HCT116 (cell line): ENCODE results near the gene SF3B5. TPM values are rescaled to one million over a fixed set of nuclear protein-coding genes. Genes with fewer than 3 reads are reported as not detected.

Experiments used
- ATAC-seq: fragments of 200-7000 bp; cut with Tn5 transposase; 2 replicates; pipeline ENCODE4 v1.9.1; 2020; ENCODE audit warnings: mild to moderate bottlenecking, moderate library complexity
- BruUV-seq: library from RNA; stranded (reverse); fragments of 400-500 nt; replicated peaks from 2 replicates; lab custom pipeline; 2021; lab: Mats Ljungman, UMichigan
- CTCF ChIA-PET: fragments of 300-600 bp; sonication (Branson Sonifier 250); formaldehyde crosslinking; loops from one replicate; lab custom pipeline; 2021; ENCODE audit warnings: antibody characterized with exemption; lab: Charles Lee
- POLR2A ChIA-PET: fragments of 300-600, 350-600 bp; sonication (Branson Sonifier 250); formaldehyde crosslinking; loops from one replicate; lab custom pipeline; 2021; ENCODE audit warnings: antibody characterized with exemption; lab: Charles Lee
- RAD21 ChIA-PET, 2 experiments: fragments of 300-600 bp; sonication (Branson Sonifier 250); formaldehyde crosslinking; loops; one replicate each; lab custom pipeline; 2023; ENCODE audit warnings: low total read pairs in 2 of 2; ENCODE audit not compliant: uncharacterized antibody in 2 of 2, unreplicated experiment in 2 of 2, low non-redundant PET in 1 of 2; lab: Charles Lee
- DNase-seq: peaks from one replicate; pipeline ENCODE4 v3.0.0-alpha.2; 2010; ENCODE audit warnings: low read depth, low spot score
- H2AFZ ChIP-seq: fragments of 200-600 bp; shearing (Covaris generic), sonication (generic); 2 replicates; pipeline ENCODE4 v1.6.1; 2017; ENCODE audit warnings: low read depth, mixed run types, mixed read lengths, antibody characterized with exemption, low read length; ENCODE audit not compliant: poor library complexity, severe bottlenecking
- H3K27ac ChIP-seq: 2 replicates; pipeline ENCODE4 v1.5.1; 2012; ENCODE audit warnings: low read depth, low read length
- H3K27me3 ChIP-seq: fragments of 200-600 bp; sonication (generic); 2 replicates; pipeline ENCODE4 v1.6.1; 2016; ENCODE audit warnings: mixed run types, low read length, mixed read lengths; ENCODE audit not compliant: insufficient read depth
- H3K36me3 ChIP-seq, 2 experiments: fragments of 200-500 bp in 1 of 2; fragments of 200-600 bp in 1 of 2; sonication (Bioruptor generic) in 1 of 2; sonication (generic) in 1 of 2; 2 replicates each; pipeline versions ENCODE4 v1.5.1 to v1.6.1; 2014 to 2016; ENCODE audit warnings: low read length in 2 of 2, inconsistent platforms in 1 of 2, mixed read lengths in 1 of 2, mixed run types in 1 of 2; ENCODE audit not compliant: insufficient read depth in 2 of 2, control insufficient read depth in 1 of 2
- H3K4me1 ChIP-seq, 2 experiments: fragments of 200-600 bp in 1 of 2; sonication (generic) in 1 of 2; 2 replicates each; pipeline versions ENCODE4 v1.5.1 to v1.6.1; 2012 to 2017; ENCODE audit warnings: low read length in 2 of 2, inconsistent platforms in 1 of 2, mild to moderate bottlenecking in 1 of 2, mixed read lengths in 1 of 2, mixed run types in 1 of 2, moderate library complexity in 1 of 2; ENCODE audit not compliant: insufficient read depth in 2 of 2, control insufficient read depth in 1 of 2
- H3K4me2 ChIP-seq: fragments of 200-600 bp; sonication (generic); 2 replicates; pipeline ENCODE4 v1.6.1; 2017; ENCODE audit warnings: mixed run types, low read length, mixed read lengths
- H3K4me3 ChIP-seq, 2 experiments: fragments of 200-600 bp in 1 of 2; sonication (generic) in 1 of 2; replicated peaks in 1 of 2; 2 replicates each; pipeline ENCODE4 v1.5.1; 2011 to 2016; ENCODE audit warnings: low read length in 2 of 2, control low read depth in 1 of 2, low read depth in 1 of 2, mild to moderate bottlenecking in 1 of 2, mixed read lengths in 1 of 2, mixed run types in 1 of 2
- H3K79me2 ChIP-seq: fragments of 200-600 bp; sonication (generic); 2 replicates; pipeline ENCODE4 v1.6.1; 2017; ENCODE audit warnings: mild to moderate bottlenecking, mixed run types, low read length, moderate library complexity, mixed read lengths; ENCODE audit not compliant: insufficient read depth
- H3K9ac ChIP-seq: fragments of 200-600 bp; sonication (generic); 2 replicates; pipeline ENCODE4 v1.6.1; 2016; ENCODE audit warnings: low read length, mixed read lengths
- H3K9me2 ChIP-seq: fragments of 200-600 bp; sonication (generic), shearing (Covaris generic); 2 replicates; pipeline ENCODE4 v1.6.1; 2017; ENCODE audit warnings: mixed run types, mild to moderate bottlenecking, moderate library complexity; ENCODE audit not compliant: insufficient read depth
- H3K9me3 ChIP-seq, 2 experiments: fragments of 200-500 bp in 1 of 2; fragments of 200-600 bp in 1 of 2; sonication (Bioruptor generic) in 1 of 2; sonication (generic) in 1 of 2; 2 replicates each; pipeline ENCODE4 v1.6.1; 2014 to 2017; ENCODE audit warnings: low read length in 2 of 2, mixed read lengths in 2 of 2, inconsistent platforms in 1 of 2, low read depth in 1 of 2, mild to moderate bottlenecking in 1 of 2, mixed run types in 1 of 2, moderate library complexity in 1 of 2; ENCODE audit not compliant: control insufficient read depth in 1 of 2, insufficient read depth in 1 of 2
- H4K20me1 ChIP-seq: fragments of 200-600 bp; sonication (generic), shearing (Covaris generic); 2 replicates; pipeline ENCODE4 v1.6.1; 2017; ENCODE audit warnings: mixed run types, mild to moderate bottlenecking, moderate library complexity; ENCODE audit not compliant: insufficient read depth
- ATF3 ChIP-seq: IDR thresholded peaks from 2 replicates; pipeline ENCODE4 v1.6.1; 2012
- CBX3 ChIP-seq: IDR thresholded peaks from 2 replicates; pipeline ENCODE4 v1.6.1; 2012; ENCODE audit warnings: low read depth
- CEBPB ChIP-seq: IDR thresholded peaks from 2 replicates; pipeline ENCODE4 v1.6.1; 2012; ENCODE audit warnings: low read depth
- EGR1 ChIP-seq: IDR thresholded peaks from 2 replicates; pipeline ENCODE4 v1.6.1; 2012; ENCODE audit warnings: low read depth
- ELF1 ChIP-seq: IDR thresholded peaks from 2 replicates; pipeline ENCODE4 v1.6.1; 2012; ENCODE audit warnings: low read depth, borderline replicate concordance
- EZH2 ChIP-seq: fragments of 200-600 bp; sonication (generic); IDR thresholded peaks from 2 replicates; pipeline ENCODE4 v1.6.1; 2017; ENCODE audit warnings: antibody characterized with exemption, mixed run types
- EZH2phosphoT487 ChIP-seq: fragments of 200-600 bp; IDR thresholded peaks from 2 replicates; pipeline ENCODE4 v1.6.1; 2018; ENCODE audit warnings: antibody characterized with exemption, borderline replicate concordance
- FOSL1 ChIP-seq: IDR thresholded peaks from 2 replicates; pipeline ENCODE4 v1.6.1; 2012; ENCODE audit warnings: low read depth
- JUND ChIP-seq: IDR thresholded peaks from 2 replicates; pipeline ENCODE4 v1.6.1; 2012
- POLR2A ChIP-seq: IDR thresholded peaks from 2 replicates; pipeline ENCODE4 v1.7.0; 2011; ENCODE audit warnings: borderline replicate concordance; ENCODE audit not compliant: insufficient read depth, insufficient read length; ENCODE audit errors: extremely low read depth
- POLR2AphosphoS5 ChIP-seq: IDR thresholded peaks from 2 replicates; pipeline ENCODE4 v1.6.1; 2011; ENCODE audit warnings: mild to moderate bottlenecking, low read depth, low read length, moderate library complexity
- RAD21 ChIP-seq: IDR thresholded peaks from 2 replicates; pipeline ENCODE4 v1.6.1; 2012; ENCODE audit warnings: low read depth, mild to moderate bottlenecking
- SIN3A ChIP-seq: IDR thresholded peaks from 2 replicates; pipeline ENCODE4 v1.6.1; 2012; ENCODE audit warnings: low read depth
- SP1 ChIP-seq: IDR thresholded peaks from 2 replicates; pipeline ENCODE4 v1.6.1; 2012; ENCODE audit warnings: low read depth
- SRF ChIP-seq: IDR thresholded peaks from 2 replicates; pipeline ENCODE4 v1.6.1; 2012; ENCODE audit warnings: low read depth
- YY1 ChIP-seq: IDR thresholded peaks from 2 replicates; pipeline ENCODE4 v1.6.1; 2011; ENCODE audit warnings: low read length, low read depth, moderate library complexity, mild to moderate bottlenecking; ENCODE audit not compliant: insufficient replicate concordance; ENCODE audit errors: extremely low read depth
- ZBTB33 ChIP-seq: IDR thresholded peaks from 2 replicates; pipeline ENCODE4 v1.6.1; 2011; ENCODE audit warnings: mild to moderate bottlenecking, low read length, moderate library complexity; ENCODE audit not compliant: insufficient replicate concordance; ENCODE audit errors: extremely low read depth
- ZFX ChIP-seq: fragments of 450-650 bp; IDR thresholded peaks from 2 replicates; pipeline ENCODE4 v1.6.1; 2017
- ZNF274 ChIP-seq: fragments of 200-500 bp; sonication (Bioruptor generic); IDR thresholded peaks from 2 replicates; pipeline ENCODE4 v1.6.1; 2014; ENCODE audit warnings: mild to moderate bottlenecking, low read depth, low read length, inconsistent platforms
- intact Hi-C: fragments of 100-400 bp; cut with micrococcal nuclease; formaldehyde crosslinking; loops from 2 replicates; pipeline ENCODE4 v1.10.0; 2022
- total RNA-seq: library from RNA; stranded (reverse); gene quantifications from one replicate; pipeline ENCODE4 v1.2.1, GENCODE V29; 2021; ENCODE audit not compliant: unreplicated experiment
- TF ChIP-seq, protein P1 (sequence below), 3 experiments: fragments of 200-600 bp in 1 of 3; sonication (generic) in 1 of 3; IDR thresholded peaks in 2 of 3; conservative IDR thresholded peaks in 1 of 3; 2 replicates each; pipeline ENCODE4 v1.5.1; 2012 to 2017; ENCODE audit warnings: low read depth in 2 of 3, low read length in 2 of 3, antibody characterized with exemption in 1 of 3, borderline replicate concordance in 1 of 3, control low read depth in 1 of 3, mild to moderate bottlenecking in 1 of 3, mixed read lengths in 1 of 3, mixed run types in 1 of 3, moderate library complexity in 1 of 3; ENCODE audit not compliant: insufficient read depth in 1 of 3

SF3B5 gene
- total RNA-seq, 1 experiment from 2014 or later = 173 TPM

DNA sequence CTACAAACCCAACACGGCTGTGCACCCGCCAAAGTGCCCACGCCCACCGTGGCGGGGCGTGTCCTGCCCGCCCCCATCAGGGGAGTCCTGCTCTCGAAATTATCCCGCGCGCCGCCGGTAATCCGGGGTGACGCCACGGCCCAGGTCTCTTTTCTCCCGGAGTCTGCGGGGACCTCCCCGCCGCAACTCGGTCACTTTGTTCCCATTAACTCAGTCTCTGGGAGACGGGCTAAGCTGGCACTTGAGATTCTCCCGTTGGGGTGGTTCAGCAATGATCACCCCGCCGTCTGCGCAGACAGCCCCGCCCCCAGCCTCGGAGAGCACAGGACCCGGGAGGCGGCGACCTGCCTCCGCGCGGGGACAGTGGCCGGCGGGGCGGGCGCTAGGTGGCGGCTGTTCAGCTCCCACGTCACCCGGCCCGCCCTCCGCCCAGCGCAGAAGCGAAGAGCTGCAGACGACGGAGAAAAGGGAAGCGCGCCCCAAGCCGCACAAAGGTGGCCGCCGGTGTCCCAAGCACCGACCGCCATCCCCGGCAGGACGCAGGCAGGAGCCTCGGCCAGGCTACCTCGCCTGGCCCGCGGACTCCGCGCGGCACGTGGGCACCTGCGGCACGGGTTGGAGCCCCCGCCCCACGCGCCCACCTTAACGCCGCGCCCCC lies 31.5 kb downstream of the SF3B5 start (continued):
- TF ChIP-seq POLR2AphosphoS5 (peak; percentile 76), POLR2A (no peak), CEBPB (no peak), EZH2 (no peak)
- TF ChIP-seq, all 23 proteins: peak for 5

DNA sequence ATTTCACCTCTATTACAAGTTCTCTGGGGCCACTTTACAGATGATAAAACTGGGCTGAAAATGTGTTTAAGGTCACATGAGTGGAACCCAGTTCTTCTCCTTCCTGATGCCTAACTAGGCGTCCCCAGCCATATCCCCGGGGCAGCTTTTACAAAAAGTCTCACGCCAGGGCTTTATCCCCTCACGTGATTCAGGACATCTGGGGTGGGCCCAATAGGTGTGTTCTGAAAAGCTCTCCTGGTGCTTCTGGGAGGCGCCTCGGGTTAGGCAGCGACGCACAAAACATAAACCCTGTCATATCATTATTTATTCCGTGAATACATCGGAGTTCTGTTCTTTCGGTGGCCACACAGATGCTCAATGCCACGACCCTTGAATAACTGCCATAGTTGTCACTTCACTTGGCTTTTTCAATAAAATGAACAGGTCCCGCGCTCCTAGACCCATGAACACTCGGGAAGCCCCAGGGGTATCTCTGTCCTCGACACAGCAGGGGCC lies 32.1 kb downstream of the SF3B5 start:
- H3K9me3 ChIP-seq = no peaks in the 10 kb centered on the region
- ATAC-seq (0 out of 2 replicates have a peak, but pooled peaks have one; percentile 1), DNase-seq (no peak)
- H3K9me2 ChIP-seq = no peaks in the 10 kb centered on the region
- H3K4me3 ChIP-seq = peak overlapping the region; percentile 47 to 66
- no peaks in the 10 kb centered on the region for H3K36me3 ChIP-seq
- no peaks in the 10 kb centered on the region for H3K79me2 ChIP-seq
- H2AFZ ChIP-seq = peak overlapping the region; percentile 94
- intact Hi-C loops = no loop called here
- H3K9ac ChIP-seq = peak overlapping the region; percentile 65
- ChIA-PET POLR2A (no interaction called here), RAD21 (no interaction called here), CTCF (interaction anchor here (1.0 to 1.6 kb wide), 2 partner anchors 123 to 488 kb away, joined by 3 to 5 read pairs; no protein-coding TSS in a partner anchor)
- TF ChIP-seq ZBTB33 (no peak), POLR2A (no peak), CEBPB (no peak), POLR2AphosphoS5 (no peak), RAD21 (no peak), CBX3 (no peak), SRF (no peak), ZNF274 (no peak), EZH2phosphoT487 (no peak), SIN3A (no peak), ATF3 (no peak), FOSL1 (no peak), YY1 (no peak), ELF1 (no peak), ZFX (no peak), EGR1 (no peak), JUND (no peak), SP1 (no peak)
- TF ChIP-seq, protein P1, sequence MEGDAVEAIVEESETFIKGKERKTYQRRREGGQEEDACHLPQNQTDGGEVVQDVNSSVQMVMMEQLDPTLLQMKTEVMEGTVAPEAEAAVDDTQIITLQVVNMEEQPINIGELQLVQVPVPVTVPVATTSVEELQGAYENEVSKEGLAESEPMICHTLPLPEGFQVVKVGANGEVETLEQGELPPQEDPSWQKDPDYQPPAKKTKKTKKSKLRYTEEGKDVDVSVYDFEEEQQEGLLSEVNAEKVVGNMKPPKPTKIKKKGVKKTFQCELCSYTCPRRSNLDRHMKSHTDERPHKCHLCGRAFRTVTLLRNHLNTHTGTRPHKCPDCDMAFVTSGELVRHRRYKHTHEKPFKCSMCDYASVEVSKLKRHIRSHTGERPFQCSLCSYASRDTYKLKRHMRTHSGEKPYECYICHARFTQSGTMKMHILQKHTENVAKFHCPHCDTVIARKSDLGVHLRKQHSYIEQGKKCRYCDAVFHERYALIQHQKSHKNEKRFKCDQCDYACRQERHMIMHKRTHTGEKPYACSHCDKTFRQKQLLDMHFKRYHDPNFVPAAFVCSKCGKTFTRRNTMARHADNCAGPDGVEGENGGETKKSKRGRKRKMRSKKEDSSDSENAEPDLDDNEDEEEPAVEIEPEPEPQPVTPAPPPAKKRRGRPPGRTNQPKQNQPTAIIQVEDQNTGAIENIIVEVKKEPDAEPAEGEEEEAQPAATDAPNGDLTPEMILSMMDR (IDR thresholded peaks at IDR 0.05 in 2 of 3, conservative IDR thresholded peaks at IDR 0.05 in 1 of 3; ENCODE audit: borderline replicate concordance in 1 of 3, insufficient read depth in 1 of 3, low read depth in 2 of 3, low read length in 2 of 3) = no peak
- H3K4me1 ChIP-seq = peaks cover 0 to 12% of the 10 kb centered on the region in 2 experiments; a peak in 1 of 4 replicates
- peak overlapping the region; percentile 98 for H3K4me2 ChIP-seq
- no TSS peak for BruUV-seq
- H4K20me1 ChIP-seq = no peaks in the 10 kb centered on the region
- H3K27me3 ChIP-seq = no peaks in the 10 kb centered on the region
- no peak overlapping the region; the same call in 1 of the 2 replicates for H3K27ac ChIP-seq
